Trophoblast cell (in vitro differentiated cells and primary cell): ENCODE results near the gene NDST3.

ENCODE experiments used
- DNase-seq, 2 donors: peaks; one replicate each; pipeline ENCODE4 v3.0.0-alpha.2; 2016
- H2AFZ ChIP-seq: 2 replicates; pipeline ENCODE4 v1.6.1; 2013; ENCODE audit warnings: low read length, moderate library complexity, mild to moderate bottlenecking; ENCODE audit not compliant: insufficient read depth, poor library complexity
- H2AK5ac ChIP-seq: 2 replicates; pipeline ENCODE4 v1.6.1; 2013; ENCODE audit warnings: mild to moderate bottlenecking, low read length
- H2BK120ac ChIP-seq: 2 replicates; pipeline ENCODE4 v1.6.1; 2013; ENCODE audit warnings: low read length, mild to moderate bottlenecking, moderate library complexity; ENCODE audit not compliant: insufficient read depth, poor library complexity
- H2BK12ac ChIP-seq: 2 replicates; pipeline ENCODE4 v1.6.1; 2013; ENCODE audit warnings: mild to moderate bottlenecking, low read length, moderate library complexity
- H2BK5ac ChIP-seq: 2 replicates; pipeline ENCODE4 v1.6.1; 2013; ENCODE audit warnings: low read length, low read depth, moderate library complexity, mild to moderate bottlenecking; ENCODE audit not compliant: poor library complexity
- H3K14ac ChIP-seq: 2 replicates; pipeline ENCODE4 v1.6.1; 2013; ENCODE audit warnings: mild to moderate bottlenecking, low read length
- H3K18ac ChIP-seq: 2 replicates; pipeline ENCODE4 v1.6.1; 2013; ENCODE audit warnings: mild to moderate bottlenecking, low read length
- H3K23ac ChIP-seq: 2 replicates; pipeline ENCODE4 v1.6.1; 2013; ENCODE audit warnings: low read length
- H3K27ac ChIP-seq: 2 replicates; pipeline ENCODE4 v1.5.1; 2013; ENCODE audit warnings: low read depth, mild to moderate bottlenecking, inconsistent platforms, low read length, moderate library complexity
- H3K27me3 ChIP-seq: 2 replicates; pipeline ENCODE4 v1.6.1; 2013; ENCODE audit warnings: inconsistent platforms, mild to moderate bottlenecking, low read length, moderate library complexity; ENCODE audit not compliant: insufficient read depth
- H3K36me3 ChIP-seq, 2 experiments: 1 replicate in 1 of 2; 2 replicates in 1 of 2; pipeline ENCODE4 v1.6.1; 2013; ENCODE audit warnings: low read length in 2 of 2, mild to moderate bottlenecking in 2 of 2, moderate library complexity in 1 of 2; ENCODE audit not compliant: insufficient read depth in 2 of 2, control insufficient read depth in 1 of 2
- H3K4ac ChIP-seq: 2 replicates; pipeline ENCODE4 v1.6.1; 2013; ENCODE audit warnings: low read depth, mild to moderate bottlenecking, low read length, moderate library complexity
- H3K4me1 ChIP-seq, 2 experiments: 1 replicate in 1 of 2; 2 replicates in 1 of 2; pipeline ENCODE4 v1.6.1; 2013; ENCODE audit warnings: low read length in 2 of 2, mild to moderate bottlenecking in 2 of 2, moderate library complexity in 1 of 2; ENCODE audit not compliant: insufficient read depth in 2 of 2, control insufficient read depth in 1 of 2
- H3K4me2 ChIP-seq: 2 replicates; pipeline ENCODE4 v1.6.1; 2013; ENCODE audit warnings: inconsistent platforms, mild to moderate bottlenecking, low read length, moderate library complexity
- H3K4me3 ChIP-seq: 2 replicates; pipeline ENCODE4 v1.5.1; 2013; ENCODE audit warnings: mild to moderate bottlenecking, low read depth, low read length, inconsistent platforms
- H3K79me1 ChIP-seq: one replicate; pipeline ENCODE4 v1.6.1; 2013; ENCODE audit warnings: low read length
- H3K79me2 ChIP-seq: 2 replicates; pipeline ENCODE4 v1.6.1; 2013; ENCODE audit warnings: low read length, mild to moderate bottlenecking; ENCODE audit not compliant: control insufficient read depth, insufficient read depth, poor library complexity
- H3K9ac ChIP-seq: 2 replicates; pipeline ENCODE4 v1.6.1; 2013; ENCODE audit warnings: mild to moderate bottlenecking, low read length
- H3K9me3 ChIP-seq: 2 replicates; pipeline ENCODE4 v1.6.1; 2013; ENCODE audit warnings: low read depth, mild to moderate bottlenecking, control low read depth, inconsistent platforms, low read length; ENCODE audit not compliant: insufficient read depth
- H4K12ac ChIP-seq: 2 replicates; pipeline ENCODE4 v1.6.1; 2013; ENCODE audit warnings: low read depth, mild to moderate bottlenecking, low read length, moderate library complexity
- H4K8ac ChIP-seq: 2 replicates; pipeline ENCODE4 v1.6.1; 2013; ENCODE audit warnings: low read depth, mild to moderate bottlenecking, low read length, moderate library complexity
- H4K91ac ChIP-seq: one replicate; pipeline ENCODE4 v1.6.1; 2013; ENCODE audit warnings: low read depth, mild to moderate bottlenecking, low read length, moderate library complexity
- WGBS: extraction: QIAGEN DNeasy Blood & Tissue Kit; methylation state at CpG from one replicate; pipeline ENCODE4 v1.1.7; 2013; ENCODE audit warnings: missing lambda C conversion rate; ENCODE audit not compliant: insufficient read length, insufficient coverage; ENCODE audit errors: extremely low coverage; 5-methylcytosine and 5-hydroxymethylcytosine counted together

NDST3 gene

DNA sequence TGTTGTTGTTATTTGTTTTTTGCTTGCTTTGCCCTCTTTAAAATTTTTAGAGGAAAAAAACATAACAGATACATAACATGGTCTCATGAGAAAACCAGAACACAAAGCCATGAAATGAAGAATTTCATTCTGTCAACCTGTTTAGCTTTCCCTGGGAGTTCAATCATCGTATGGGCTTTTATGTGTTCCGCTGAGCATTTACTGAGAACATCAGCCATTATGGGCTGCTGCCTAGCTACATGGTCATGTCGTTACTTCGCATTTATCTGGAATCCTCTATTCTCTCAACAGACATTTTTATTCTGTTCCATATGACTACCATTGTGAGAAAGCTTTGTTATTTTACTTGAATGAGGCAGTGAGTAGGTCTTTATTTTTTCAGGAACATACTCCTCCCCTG, 51.4 kb downstream of the NDST3 start:
- no peak overlapping the region for H2AK5ac ChIP-seq
- H2BK12ac ChIP-seq = no peak overlapping the region
- no peak overlapping the region for H4K91ac ChIP-seq
- H2AFZ ChIP-seq = no peak overlapping the region
- H3K4ac ChIP-seq = no peak overlapping the region
- H3K79me2 ChIP-seq = no peaks in the 10 kb centered on the region
- no peak overlapping the region for H3K23ac ChIP-seq
- no peak overlapping the region for H2BK5ac ChIP-seq
- H3K4me1 ChIP-seq = no peaks in the 10 kb centered on the region
- H3K36me3 ChIP-seq = no peaks in the 10 kb centered on the region
- H3K4me2 ChIP-seq = no peak overlapping the region
- no peak overlapping the region for H3K18ac ChIP-seq
- H3K27ac ChIP-seq = no peak overlapping the region
- no peak overlapping the region for H4K12ac ChIP-seq
- no peaks in the 10 kb centered on the region for H3K27me3 ChIP-seq
- H3K9ac ChIP-seq = no peak overlapping the region
- no peaks in the 10 kb centered on the region for H3K79me1 ChIP-seq
- no peak overlapping the region for H3K4me3 ChIP-seq
- H3K14ac ChIP-seq = no peak overlapping the region
- no CpG with 5 or more reads among the region's 4 CpGs for WGBS
- no peak for DNase-seq
- no peak overlapping the region for H2BK120ac ChIP-seq
- no peaks in the 10 kb centered on the region for H3K9me3 ChIP-seq
- H4K8ac ChIP-seq = no peak overlapping the region

DNA sequence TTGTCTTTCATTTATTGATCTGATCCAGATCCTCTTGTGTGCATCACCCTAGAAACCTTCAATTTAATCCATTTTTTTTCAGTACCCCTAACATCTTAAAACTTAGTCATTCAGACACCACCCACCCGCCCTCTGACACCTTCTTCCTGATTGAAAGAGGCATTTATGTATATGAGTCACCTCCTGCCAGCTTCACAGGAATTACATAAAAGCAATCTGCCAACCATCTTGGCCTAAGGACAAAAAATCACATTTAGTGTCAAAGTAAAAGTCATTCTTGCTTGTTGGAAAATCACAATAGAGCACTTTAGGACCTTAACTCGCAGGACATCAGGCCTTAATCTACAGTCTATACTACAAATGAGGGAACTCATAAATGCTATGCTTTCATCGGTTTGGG, 52.1 kb downstream of the NDST3 start:
- Histone ChIP-seq H3K27ac (no peak overlapping the region), H2BK5ac (no peak overlapping the region), H3K4ac (no peak overlapping the region), H4K91ac (no peak overlapping the region), H3K4me2 (no peak overlapping the region), H2BK12ac (no peak overlapping the region), H3K9me3 (no peaks in the 10 kb centered on the region), H4K8ac (no peak overlapping the region), H4K12ac (no peak overlapping the region), H3K79me2 (no peaks in the 10 kb centered on the region), H3K36me3 (no peaks in the 10 kb centered on the region), H3K14ac (no peak overlapping the region), H2AFZ (no peak overlapping the region), H2AK5ac (no peak overlapping the region), H3K27me3 (no peaks in the 10 kb centered on the region), H3K79me1 (no peaks in the 10 kb centered on the region), H3K23ac (no peak overlapping the region), H3K18ac (no peak overlapping the region), H3K4me3 (no peak overlapping the region), H2BK120ac (no peak overlapping the region), H3K9ac (no peak overlapping the region), H3K4me1 (no peaks in the 10 kb centered on the region)
- DNase-seq = no peak
- WGBS = no CpG with 5 or more reads among the region's 3 CpGs

GRCh38 chr4:118087366-118087765, 53.1 kb downstream of the NDST3 start:
- no peak overlapping the region for H3K23ac ChIP-seq
- no peak overlapping the region for H2BK5ac ChIP-seq
- H3K27ac ChIP-seq = no peak overlapping the region
- no peak overlapping the region for H3K4me2 ChIP-seq
- no peak overlapping the region for H4K91ac ChIP-seq
- no peak overlapping the region for H3K14ac ChIP-seq
- no peak overlapping the region for H3K18ac ChIP-seq
- H3K27me3 ChIP-seq = no peaks in the 10 kb centered on the region
- no peak overlapping the region for H4K8ac ChIP-seq
- no peak overlapping the region for H3K9ac ChIP-seq
- H3K36me3 ChIP-seq = no peaks in the 10 kb centered on the region
- no peak overlapping the region for H2BK120ac ChIP-seq
- no peak overlapping the region for H3K4ac ChIP-seq
- no peak overlapping the region for H4K12ac ChIP-seq
- no peaks in the 10 kb centered on the region for H3K9me3 ChIP-seq
- no peak for DNase-seq
- no peaks in the 10 kb centered on the region for H3K79me2 ChIP-seq
- no peaks in the 10 kb centered on the region for H3K4me1 ChIP-seq
- H2BK12ac ChIP-seq = no peak overlapping the region
- no peak overlapping the region for H2AK5ac ChIP-seq
- H3K4me3 ChIP-seq = no peak overlapping the region
- no peak overlapping the region for H2AFZ ChIP-seq
- H3K79me1 ChIP-seq = no peaks in the 10 kb centered on the region

DNA sequence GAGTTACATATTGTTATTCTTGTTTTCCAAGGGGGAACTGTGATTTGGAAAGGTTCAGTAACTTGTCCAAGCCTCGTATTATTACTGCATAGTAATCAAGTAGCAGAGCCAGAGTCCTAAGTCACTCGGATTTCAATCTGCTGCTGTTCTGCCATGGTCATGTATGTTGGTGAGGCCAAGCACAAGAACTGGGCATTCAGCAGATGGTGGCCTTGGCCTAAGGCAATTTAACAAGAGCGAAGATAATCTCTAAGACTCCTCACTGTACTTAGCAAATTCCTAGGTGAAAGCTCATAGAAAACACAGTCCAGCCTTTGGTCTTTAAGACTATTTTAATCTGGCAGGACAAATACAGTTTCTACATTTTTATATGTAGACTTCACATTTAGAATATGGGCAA, 64.8 kb downstream of the NDST3 start:
- H2BK12ac ChIP-seq = no peak overlapping the region

More for the DNA sequence above, 64.8 kb downstream of the NDST3 start:
- H4K91ac ChIP-seq = no peak overlapping the region
- H3K36me3 ChIP-seq = no peaks in the 10 kb centered on the region
- no peaks in the 10 kb centered on the region for H3K9me3 ChIP-seq
- H3K23ac ChIP-seq = no peak overlapping the region
- H2BK120ac ChIP-seq = no peak overlapping the region
- no peak overlapping the region for H3K18ac ChIP-seq
- H3K4ac ChIP-seq = no peak overlapping the region
- H2BK5ac ChIP-seq = no peak overlapping the region
- no peak overlapping the region for H4K8ac ChIP-seq
- no peak overlapping the region for H3K4me3 ChIP-seq
- H3K4me1 ChIP-seq = no peaks in the 10 kb centered on the region
- H2AK5ac ChIP-seq = no peak overlapping the region
- no CpG with 5 or more reads among the region's 3 CpGs for WGBS
- peak; percentile 25 to 69 for DNase-seq
- no peak overlapping the region for H3K14ac ChIP-seq
- H2AFZ ChIP-seq = no peak overlapping the region
- H3K9ac ChIP-seq = no peak overlapping the region
- H3K79me2 ChIP-seq = no peaks in the 10 kb centered on the region
- no peaks in the 10 kb centered on the region for H3K79me1 ChIP-seq
- H3K27ac ChIP-seq = no peak overlapping the region
- H4K12ac ChIP-seq = no peak overlapping the region
- no peak overlapping the region for H3K4me2 ChIP-seq
- H3K27me3 ChIP-seq = no peaks in the 10 kb centered on the region
